ENCODE results near the gene ADAMTS9. TPM values are rescaled to one million over a fixed set of nuclear protein-coding genes. Genes with fewer than 3 reads are reported as not detected.
"Not testable (repeated sequence)": the region's sequence is repeated elsewhere in the genome, so short reads cannot be mapped to it uniquely, and the experiment has no call there.

Gene ADAMTS9
- total RNA-seq, 6 donors from 2014 or later, result 12.3 to 54.9 (median 26.6) TPM

- H3K27ac ChIP-seq, result no peak overlapping the region
- H3K36me3 ChIP-seq, result peaks cover 0 to 46% (median 2%) of the 10 kb centered on the region in 4 donors
- H3K27me3 ChIP-seq, result no peaks in the 10 kb centered on the region
- no peak overlapping the region for H3K4me3 ChIP-seq
- DNase-seq, result peak in 1 of 2 donors; percentile 27
- TF ChIP-seq EP300 (IDR thresholded peaks at IDR 0.05), result no peak
- TF ChIP-seq POLR2A (IDR thresholded peaks at IDR 0.05), result no peak
- TF ChIP-seq CTCF (IDR thresholded peaks at IDR 0.05), result no peak
- TF ChIP-seq POLR2AphosphoS5 (IDR thresholded peaks at IDR 0.05), result no peak
- ATAC-seq (ENCODE audit: low FRiP score in 2 of 2), result no peak
- 92 to 94% methylated on average over 15 of the region's 15 CpGs for WGBS, 2 donors
- no peaks in the 10 kb centered on the region for H3K4me1 ChIP-seq
- H3K9me3 ChIP-seq, result no peaks in the 10 kb centered on the region
These were observed 137.1 kb downstream of the ADAMTS9 start for GRCh38 chr3:64550745-64551144.

- TF ChIP-seq CTCF (IDR thresholded peaks at IDR 0.05), result no peak
- TF ChIP-seq EP300 (IDR thresholded peaks at IDR 0.05), result no peak
- TF ChIP-seq POLR2A (IDR thresholded peaks at IDR 0.05), result no peak
- no peak for TF ChIP-seq POLR2AphosphoS5 (IDR thresholded peaks at IDR 0.05)
- H3K9me3 ChIP-seq, result no peaks in the 10 kb centered on the region
- H3K4me1 ChIP-seq, result no peaks in the 10 kb centered on the region
- no peaks in the 10 kb centered on the region for H3K27me3 ChIP-seq
- 86 to 96% methylated on average over 3 of the region's 3 CpGs for WGBS, 2 donors
- no peak overlapping the region for H3K4me3 ChIP-seq
- H3K36me3 ChIP-seq, result peaks cover 0 to 46% (median 2%) of the 10 kb centered on the region in 4 donors
- H3K27ac ChIP-seq, result no peak overlapping the region
- no peak for DNase-seq
- no peak for ATAC-seq (ENCODE audit: low FRiP score in 2 of 2)
These were observed 137.9 kb downstream of the ADAMTS9 start for GRCh38 chr3:64549869-64550268.

- no peaks in the 10 kb centered on the region for H3K27me3 ChIP-seq
- ATAC-seq (ENCODE audit: low FRiP score in 2 of 2) (peak; percentile 34 to 68), DNase-seq (no peak)
- 63 to 69% methylated on average over 5 to 6 of the region's 6 CpGs for WGBS, 2 donors
- H3K27ac ChIP-seq, result no peak overlapping the region
- no peak overlapping the region for H3K4me3 ChIP-seq
- no peaks in the 10 kb centered on the region for H3K4me1 ChIP-seq
- H3K36me3 ChIP-seq, result peaks cover 0 to 46% (median 2%) of the 10 kb centered on the region in 4 donors
- no peaks in the 10 kb centered on the region for H3K9me3 ChIP-seq
- TF ChIP-seq POLR2A (IDR thresholded peaks at IDR 0.05), result no peak
- no peak for TF ChIP-seq CTCF (IDR thresholded peaks at IDR 0.05)
- TF ChIP-seq POLR2AphosphoS5 (IDR thresholded peaks at IDR 0.05), result peak in 1 of 2 donors; percentile 14
These were observed 139.5 kb downstream of the ADAMTS9 start for GRCh38 chr3:64548200-64548889.

- ATAC-seq (ENCODE audit: low FRiP score in 2 of 2), result no peak
- Histone ChIP-seq H3K4me1 (no peaks in the 10 kb centered on the region), H3K4me3 (no peak overlapping the region), H3K9me3 (no peaks in the 10 kb centered on the region), H3K36me3 (peaks cover 0 to 46% (median 2%) of the 10 kb centered on the region in 4 donors), H3K27me3 (no peaks in the 10 kb centered on the region), H3K27ac (no peak overlapping the region)
- no peak for TF ChIP-seq POLR2A (IDR thresholded peaks at IDR 0.05)
- TF ChIP-seq POLR2AphosphoS5 (IDR thresholded peaks at IDR 0.05), result no peak
- TF ChIP-seq CTCF (IDR thresholded peaks at IDR 0.05), result no peak
- no peak for TF ChIP-seq EP300 (IDR thresholded peaks at IDR 0.05)
- WGBS, 2 donors, result 85 to 87% methylated on average over 7 to 8 of the region's 8 CpGs
- no peak for DNase-seq
These were observed 140.9 kb downstream of the ADAMTS9 start for GRCh38 chr3:64546856-64547255.

GRCh38 chr3:64545239-64545638 is 142.6 kb downstream of the ADAMTS9 start:
- DNase-seq; H3K27me3 ChIP-seq; H3K27ac ChIP-seq; H3K4me3 ChIP-seq; ATAC-seq (ENCODE audit: low FRiP score in 2 of 2); H3K4me1 ChIP-seq; H3K9me3 ChIP-seq: not testable (repeated sequence)
- 96 to 97% methylated on average over 3 of the region's 3 CpGs for WGBS, 2 donors
- peaks cover 0 to 47% (median 4%) of the 10 kb centered on the region in 4 donors for H3K36me3 ChIP-seq

Data from upper lobe of left lung (tissue), 6 donors.